A673 (cell line): ENCODE data around the gene SMTNL1.

Experiments used
- CTCF ChIP-seq: fragments of 300-800, 200-600 bp; sonication (generic); conservative IDR thresholded peaks from 2 replicates; pipeline ENCODE4 v1.5.1; 2017; ENCODE audit warnings: low read depth, mild to moderate bottlenecking, antibody characterized with exemption, low read length, moderate library complexity, mixed read lengths
- EZH2 ChIP-seq: fragments of 200-600 bp; sonication (generic); IDR thresholded peaks from 2 replicates; pipeline ENCODE4 v1.6.1; 2017; ENCODE audit warnings: borderline replicate concordance, low read depth, mild to moderate bottlenecking, mixed read lengths, antibody characterized with exemption, low read length; ENCODE audit not compliant: poor library complexity, severe bottlenecking

- TF ChIP-seq CTCF = no peak
- TF ChIP-seq EZH2 = no peak
Observed at GRCh38 chr11:57500926-57501325, 36.5 kb upstream of the SMTNL1 start.
